ENCODE measurements around the gene EHD4.

The EHD4 gene

GRCh38 chr15:41868321-41868720, 104.0 kb downstream of the EHD4 start:
- H3K27me3 ChIP-seq (ENCODE audit: insufficient read depth, insufficient read length): no peaks in the 10 kb centered on the region
- no peak for DNase-seq (ENCODE audit: low read depth, low spot score)
- H3K36me3 ChIP-seq (ENCODE audit: insufficient read depth, insufficient read length, low read length): no peaks in the 10 kb centered on the region
- no peak overlapping the region for H3K4me3 ChIP-seq (ENCODE audit: insufficient read length, low read depth)
- TF ChIP-seq SUZ12 (IDR thresholded peaks at IDR 0.05; ENCODE audit: extremely low read depth, insufficient read depth, insufficient read length) (no peak), YY1 (IDR thresholded peaks at IDR 0.05; ENCODE audit: insufficient read depth, insufficient read length) (no peak), ZNF274 (IDR thresholded peaks at IDR 0.05; ENCODE audit: low read depth, low read length) (no peak)
- peaks cover 17% of the 10 kb centered on the region for H3K4me1 ChIP-seq (ENCODE audit: insufficient read depth, insufficient read length)
- H3K9me3 ChIP-seq (ENCODE audit: insufficient read depth, low read length): no peaks in the 10 kb centered on the region
- no peak overlapping the region for H3K9ac ChIP-seq (ENCODE audit: insufficient read length, low read depth)

GRCh38 chr15:41866872-41867579, 105.3 kb downstream of the EHD4 start:
- H3K9ac ChIP-seq (ENCODE audit: insufficient read length, low read depth): peak overlapping the region; percentile 32
- H3K36me3 ChIP-seq (ENCODE audit: insufficient read depth, insufficient read length, low read length): no peaks in the 10 kb centered on the region
- TF ChIP-seq YY1 (IDR thresholded peaks at IDR 0.05; ENCODE audit: insufficient read depth, insufficient read length) (no peak), ZNF274 (IDR thresholded peaks at IDR 0.05; ENCODE audit: low read depth, low read length) (no peak), SUZ12 (IDR thresholded peaks at IDR 0.05; ENCODE audit: extremely low read depth, insufficient read depth, insufficient read length) (no peak)
- peaks cover 24% of the 10 kb centered on the region for H3K4me1 ChIP-seq (ENCODE audit: insufficient read depth, insufficient read length)
- H3K4me3 ChIP-seq (ENCODE audit: insufficient read length, low read depth): no peak overlapping the region
- no peak for DNase-seq (ENCODE audit: low read depth, low spot score)
- no peaks in the 10 kb centered on the region for H3K27me3 ChIP-seq (ENCODE audit: insufficient read depth, insufficient read length)
- no peaks in the 10 kb centered on the region for H3K9me3 ChIP-seq (ENCODE audit: insufficient read depth, low read length)

GRCh38 chr15:41866263-41866703, 106.1 kb downstream of the EHD4 start:
- Histone ChIP-seq H3K27me3 (ENCODE audit: insufficient read depth, insufficient read length) (no peaks in the 10 kb centered on the region), H3K9me3 (ENCODE audit: insufficient read depth, low read length) (no peaks in the 10 kb centered on the region), H3K9ac (ENCODE audit: insufficient read length, low read depth) (peak overlapping the region; percentile 50), H3K4me3 (ENCODE audit: insufficient read length, low read depth) (no peak overlapping the region), H3K4me1 (ENCODE audit: insufficient read depth, insufficient read length) (peaks cover 29% of the 10 kb centered on the region), H3K36me3 (ENCODE audit: insufficient read depth, insufficient read length, low read length) (no peaks in the 10 kb centered on the region)
- no peak for TF ChIP-seq SUZ12 (IDR thresholded peaks at IDR 0.05; ENCODE audit: extremely low read depth, insufficient read depth, insufficient read length)
- TF ChIP-seq YY1 (IDR thresholded peaks at IDR 0.05; ENCODE audit: insufficient read depth, insufficient read length): no peak
- no peak for TF ChIP-seq ZNF274 (IDR thresholded peaks at IDR 0.05; ENCODE audit: low read depth, low read length)
- DNase-seq (ENCODE audit: low read depth, low spot score): no peak

- TF ChIP-seq YY1 (IDR thresholded peaks at IDR 0.05; ENCODE audit: insufficient read depth, insufficient read length) (no peak), SUZ12 (IDR thresholded peaks at IDR 0.05; ENCODE audit: extremely low read depth, insufficient read depth, insufficient read length) (no peak), ZNF274 (IDR thresholded peaks at IDR 0.05; ENCODE audit: low read depth, low read length) (no peak)
- peak overlapping the region; percentile 50 for H3K9ac ChIP-seq (ENCODE audit: insufficient read length, low read depth)
- no peak for DNase-seq (ENCODE audit: low read depth, low spot score)
- H3K9me3 ChIP-seq (ENCODE audit: insufficient read depth, low read length): no peaks in the 10 kb centered on the region
- no peaks in the 10 kb centered on the region for H3K27me3 ChIP-seq (ENCODE audit: insufficient read depth, insufficient read length)
- H3K36me3 ChIP-seq (ENCODE audit: insufficient read depth, insufficient read length, low read length): no peaks in the 10 kb centered on the region
- peaks cover 25% of the 10 kb centered on the region for H3K4me1 ChIP-seq (ENCODE audit: insufficient read depth, insufficient read length)
- no peak overlapping the region for H3K4me3 ChIP-seq (ENCODE audit: insufficient read length, low read depth)
These were observed 106.8 kb downstream of the EHD4 start for GRCh38 chr15:41865490-41866055.

GRCh38 chr15:41862515-41863116, 109.7 kb downstream of the EHD4 start:
- peak; percentile 5 for DNase-seq (ENCODE audit: low read depth, low spot score)
- Histone ChIP-seq H3K4me1 (ENCODE audit: insufficient read depth, insufficient read length) (peaks cover 26% of the 10 kb centered on the region), H3K27me3 (ENCODE audit: insufficient read depth, insufficient read length) (no peaks in the 10 kb centered on the region), H3K36me3 (ENCODE audit: insufficient read depth, insufficient read length, low read length) (no peaks in the 10 kb centered on the region), H3K9ac (ENCODE audit: insufficient read length, low read depth) (peak overlapping the region; percentile 17), H3K4me3 (ENCODE audit: insufficient read length, low read depth) (no peak overlapping the region), H3K9me3 (ENCODE audit: insufficient read depth, low read length) (no peaks in the 10 kb centered on the region)
- TF ChIP-seq YY1 (IDR thresholded peaks at IDR 0.05; ENCODE audit: insufficient read depth, insufficient read length) (no peak), SUZ12 (IDR thresholded peaks at IDR 0.05; ENCODE audit: extremely low read depth, insufficient read depth, insufficient read length) (no peak), ZNF274 (IDR thresholded peaks at IDR 0.05; ENCODE audit: low read depth, low read length) (no peak)

- Histone ChIP-seq H3K27me3 (ENCODE audit: insufficient read depth, insufficient read length) (no peaks in the 10 kb centered on the region), H3K4me3 (ENCODE audit: insufficient read length, low read depth) (no peak overlapping the region), H3K9ac (ENCODE audit: insufficient read length, low read depth) (peak overlapping the region; percentile 32), H3K9me3 (ENCODE audit: insufficient read depth, low read length) (no peaks in the 10 kb centered on the region), H3K36me3 (ENCODE audit: insufficient read depth, insufficient read length, low read length) (no peaks in the 10 kb centered on the region), H3K4me1 (ENCODE audit: insufficient read depth, insufficient read length) (peaks cover 26% of the 10 kb centered on the region)
- no peak for TF ChIP-seq SUZ12 (IDR thresholded peaks at IDR 0.05; ENCODE audit: extremely low read depth, insufficient read depth, insufficient read length)
- no peak for TF ChIP-seq ZNF274 (IDR thresholded peaks at IDR 0.05; ENCODE audit: low read depth, low read length)
- no peak for TF ChIP-seq YY1 (IDR thresholded peaks at IDR 0.05; ENCODE audit: insufficient read depth, insufficient read length)
- DNase-seq (ENCODE audit: low read depth, low spot score): no peak
These were observed 110.5 kb downstream of the EHD4 start for GRCh38 chr15:41861736-41862356.
